NCI-H2107 treated with DMSO at 0.1 percent for 48 hours (cell line): ENCODE results near the gene HEATR3.
"Not testable (repeated sequence)": the region's sequence is repeated elsewhere in the genome, so short reads cannot be mapped to it uniquely, and the experiment has no call there.

ENCODE experiments used
- DNase-seq: peaks from one replicate; lab custom pipeline; 2025; ENCODE audit not compliant: unreplicated experiment; lab: John Stamatoyannopoulos, UW

The HEATR3 gene

DNA sequence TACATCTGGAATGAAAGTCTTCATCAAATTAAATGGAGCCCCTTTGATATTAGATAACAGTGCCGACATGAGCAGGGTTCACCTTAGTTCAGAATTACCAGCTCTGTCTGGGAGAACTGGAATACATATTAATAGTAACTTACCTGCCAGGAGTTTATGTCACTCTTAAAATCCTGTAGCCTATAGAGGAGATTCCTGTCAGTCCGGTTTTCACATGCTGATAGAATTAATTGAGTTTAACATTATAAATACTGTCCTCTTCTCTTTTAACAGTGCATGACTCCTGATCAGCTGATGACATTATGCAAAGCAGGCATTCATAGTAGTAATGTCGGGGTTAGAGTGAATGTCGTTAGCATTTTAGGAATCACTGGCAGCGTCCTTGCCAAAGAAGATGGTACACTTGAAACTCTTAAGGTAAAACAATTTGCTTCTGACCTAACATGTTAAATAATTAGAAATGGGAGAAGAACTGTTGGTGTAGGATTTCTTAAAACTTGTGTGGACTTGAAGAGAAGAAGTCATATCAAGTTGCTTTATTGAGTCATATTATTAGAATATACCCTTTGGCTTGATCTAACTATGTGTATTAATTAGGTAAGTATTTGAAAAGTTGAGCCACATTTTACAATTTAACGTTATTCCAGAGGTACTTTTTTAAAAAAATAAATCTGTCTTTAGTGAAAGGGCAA, 34.3 kb downstream of the HEATR3 start:
- DNase-seq = no peak

DNA sequence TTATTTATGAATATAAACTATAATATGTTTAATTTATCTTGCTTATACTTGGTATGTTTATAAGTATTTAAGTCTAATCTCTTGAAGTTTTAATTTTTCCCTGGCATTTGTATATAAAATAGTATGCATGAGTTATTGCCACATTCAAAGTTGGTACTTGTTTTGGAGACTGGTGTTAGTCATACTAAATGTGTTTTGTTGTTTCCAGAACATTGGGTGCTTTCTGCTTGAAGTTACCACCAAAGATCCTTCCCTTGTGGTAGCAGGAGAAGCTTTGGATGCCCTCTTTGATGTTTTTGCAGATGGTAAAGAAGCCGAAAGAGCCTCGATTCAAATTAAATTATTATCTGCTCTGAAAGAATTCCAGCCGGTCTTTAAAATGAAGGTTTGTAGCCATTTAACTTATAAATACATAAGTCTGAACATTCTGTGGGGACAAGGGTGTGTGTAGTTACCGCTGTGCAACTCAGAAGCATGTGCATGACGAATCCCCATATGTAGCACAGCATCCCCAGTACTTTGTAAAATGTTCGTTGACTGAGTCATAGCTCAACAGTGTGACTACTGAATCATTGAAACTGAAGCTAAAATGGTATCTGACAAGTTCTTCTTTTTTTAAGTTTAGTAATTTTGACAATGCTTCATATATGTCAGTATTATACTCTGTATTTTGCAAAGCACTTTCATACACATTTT, 36.4 kb downstream of the HEATR3 start:
- no peak for DNase-seq

- DNase-seq = no peak
Observed at GRCh38 chr16:50103764-50104163, 38.0 kb downstream of the HEATR3 start.

DNA sequence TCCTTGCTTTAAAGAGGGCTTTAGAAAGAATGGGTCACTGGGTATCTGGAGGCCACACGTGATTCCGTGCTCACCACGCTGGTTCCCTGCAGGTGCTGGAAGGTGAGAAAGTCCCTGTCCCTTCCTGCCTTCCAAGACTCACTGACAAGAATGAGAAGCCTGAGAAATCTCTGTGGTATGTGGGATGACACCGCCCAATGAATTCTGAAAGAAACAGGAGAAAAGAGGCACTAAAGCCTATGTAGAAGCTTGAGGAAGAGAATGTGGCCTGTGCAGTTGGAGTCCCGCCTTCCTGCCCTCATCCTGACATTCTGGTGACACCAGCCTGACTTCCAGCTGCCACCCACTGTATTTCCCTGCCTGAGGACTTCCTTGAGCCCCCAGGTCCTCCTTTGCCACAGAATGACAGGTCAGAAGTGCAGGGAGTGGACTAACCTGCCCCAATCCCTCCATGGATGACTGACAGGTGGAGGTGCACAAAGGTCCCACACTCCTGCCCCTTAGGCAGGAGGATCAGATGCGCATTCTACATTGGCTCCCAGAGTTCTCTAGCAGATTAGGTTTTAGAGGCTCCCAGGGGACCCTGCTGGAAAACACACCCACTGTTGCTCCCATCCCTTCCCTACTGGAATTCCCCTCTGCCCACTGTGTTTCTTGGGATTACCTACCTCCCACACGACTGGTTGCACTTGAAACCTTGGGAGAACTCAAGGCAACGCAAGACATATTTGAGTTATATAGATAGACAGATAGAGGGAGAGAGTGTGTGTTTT, 48.8 kb downstream of the HEATR3 start:
- DNase-seq = no peak

DNA sequence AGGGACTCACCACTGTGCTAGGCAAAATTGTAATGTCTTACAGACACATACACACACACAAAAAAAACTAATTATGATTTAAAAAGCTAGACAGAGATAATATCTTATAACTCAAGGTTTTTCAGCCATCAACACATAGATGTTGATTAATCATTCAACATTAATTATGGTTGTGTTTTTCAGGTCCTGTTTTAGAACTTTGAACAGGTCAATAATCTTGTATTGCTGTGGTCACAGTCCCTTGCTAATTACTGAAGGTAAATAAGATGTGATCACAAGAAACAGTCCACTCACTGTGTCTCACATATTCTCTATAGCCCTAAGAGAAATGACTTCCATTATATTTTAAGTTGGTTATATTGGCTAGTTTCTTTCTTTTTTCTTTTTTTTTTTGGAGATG, 54.9 kb downstream of the HEATR3 start:
- no peak for DNase-seq

DNA sequence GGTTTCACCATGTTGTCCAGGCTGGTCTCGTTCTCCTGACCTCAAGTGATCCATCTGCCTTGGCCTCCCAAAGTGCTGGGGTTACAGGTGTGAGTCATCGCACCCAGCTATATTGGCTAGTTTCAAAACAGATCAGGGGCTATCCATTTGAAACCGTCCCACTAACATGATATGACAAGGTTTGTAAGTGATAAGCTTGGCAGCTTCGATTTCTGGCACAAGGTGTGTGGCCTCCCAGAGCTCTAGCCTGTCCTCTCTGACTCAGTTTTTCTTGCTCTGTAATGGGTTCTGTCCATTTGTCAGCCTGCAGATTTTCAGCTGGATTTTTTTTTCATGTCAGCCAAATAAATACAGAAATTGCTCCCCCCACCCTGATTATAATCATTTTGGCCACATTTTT, 55.5 kb downstream of the HEATR3 start:
- DNase-seq = no peak

DNA sequence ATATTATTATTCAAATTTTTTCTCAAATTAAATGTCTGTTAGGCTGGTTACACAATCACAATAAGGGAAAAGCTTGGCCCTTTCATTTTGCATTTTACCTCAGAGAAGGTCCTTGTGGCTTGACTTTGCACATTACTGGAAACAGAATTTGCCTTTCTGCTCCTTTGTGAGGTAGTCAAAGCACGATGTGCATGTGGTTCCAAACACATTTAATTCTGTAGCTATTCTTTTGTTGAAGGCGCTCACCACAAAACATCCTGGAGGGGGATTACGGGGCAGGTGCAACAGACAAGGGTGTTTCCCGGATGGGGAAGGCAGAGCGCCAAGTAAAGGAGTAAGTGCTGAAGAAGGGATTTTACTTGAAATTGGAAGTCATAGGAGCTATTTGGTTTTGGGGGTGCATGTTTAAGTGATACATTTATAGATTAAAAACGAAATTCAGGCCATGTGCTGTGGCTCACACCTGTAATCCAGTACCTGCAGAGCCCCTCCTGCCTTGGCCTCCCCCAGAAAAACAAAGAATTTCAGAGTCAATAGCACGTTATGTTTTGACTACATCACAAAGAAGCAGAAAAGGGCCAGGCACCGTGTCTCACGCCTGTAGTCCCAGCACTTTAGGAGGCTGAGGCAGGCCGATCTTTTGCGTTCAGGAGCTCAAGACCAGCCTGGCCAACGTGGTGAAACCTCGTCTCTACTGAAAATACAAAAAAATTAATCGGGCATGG, 56.1 kb downstream of the HEATR3 start:
- peak; percentile 85 for DNase-seq

DNA sequence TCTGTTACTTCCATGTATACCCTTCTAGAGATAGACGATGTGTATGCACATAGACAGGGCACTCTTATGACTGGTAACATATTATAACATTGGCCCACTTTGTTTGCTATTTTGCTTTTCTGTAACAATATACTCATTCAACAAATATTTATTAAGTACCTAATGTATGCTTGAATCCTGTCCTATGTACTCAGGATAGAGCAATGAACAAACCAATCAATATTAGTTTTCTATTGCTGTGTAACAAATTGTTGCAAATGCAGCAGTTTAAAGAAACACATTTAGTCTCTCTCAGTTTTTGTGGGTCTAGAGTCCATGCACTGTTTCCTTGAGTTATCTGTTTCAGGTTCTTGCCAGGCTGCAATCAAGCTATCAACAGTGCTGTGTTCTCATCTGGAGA, 57.6 kb downstream of the HEATR3 start:
- no peak for DNase-seq

DNA sequence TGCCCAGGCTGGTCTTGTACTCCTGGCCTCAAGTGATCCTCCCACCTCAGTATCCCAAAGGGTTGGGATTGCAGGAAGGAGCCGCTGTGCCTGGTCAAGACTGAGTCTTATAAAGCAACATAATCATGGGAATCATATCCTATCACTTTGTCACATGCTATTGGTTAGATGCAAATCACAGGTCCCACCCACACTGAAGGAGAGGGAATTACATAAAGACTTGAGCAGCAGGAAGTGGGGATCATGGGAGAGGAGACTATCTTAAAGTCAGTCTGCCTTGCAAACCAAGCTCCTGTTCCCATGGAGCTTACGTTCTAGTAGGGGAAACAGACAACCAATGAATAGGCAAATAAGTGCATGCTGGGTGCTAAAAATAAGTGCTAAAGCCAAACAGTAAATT, 59.0 kb downstream of the HEATR3 start:
- no peak for DNase-seq

- DNase-seq = no peak
Observed at GRCh38 chr16:50126183-50126582, 60.4 kb downstream of the HEATR3 start.

- DNase-seq = not testable (repeated sequence)
Observed at GRCh38 chr16:50132571-50132970, 66.8 kb downstream of the HEATR3 start.

GRCh38 chr16:50133214-50133613, 67.4 kb downstream of the HEATR3 start:
- no peak for DNase-seq

- DNase-seq = no peak
Observed at GRCh38 chr16:50136399-50136798, 70.6 kb downstream of the HEATR3 start.

GRCh38 chr16:50137268-50137667, 71.5 kb downstream of the HEATR3 start:
- DNase-seq = no peak

DNA sequence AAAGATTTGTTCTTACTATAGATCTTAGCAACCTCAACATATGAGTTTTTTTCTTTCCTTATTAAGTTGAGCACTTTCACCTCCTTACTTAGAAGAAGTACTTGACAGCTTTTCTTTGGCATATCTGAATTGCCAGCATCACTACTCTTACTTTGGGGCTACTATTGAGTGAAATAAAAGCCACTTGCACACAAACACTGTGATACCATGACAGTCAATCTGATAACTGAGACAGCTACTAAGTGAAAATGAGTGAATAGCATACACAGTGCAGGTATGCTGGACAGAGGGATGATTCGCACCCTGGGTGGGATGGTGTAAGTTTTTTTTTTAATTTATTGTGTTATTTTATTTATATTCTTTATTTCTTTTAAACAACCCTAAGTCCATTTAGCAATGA, 73.8 kb downstream of the HEATR3 start:
- DNase-seq = no peak

GRCh38 chr16:50144211-50144610, 78.4 kb downstream of the HEATR3 start:
- DNase-seq = no peak

GRCh38 chr16:50146479-50147435, 81.0 kb downstream of the HEATR3 start:
- DNase-seq = no peak

DNA sequence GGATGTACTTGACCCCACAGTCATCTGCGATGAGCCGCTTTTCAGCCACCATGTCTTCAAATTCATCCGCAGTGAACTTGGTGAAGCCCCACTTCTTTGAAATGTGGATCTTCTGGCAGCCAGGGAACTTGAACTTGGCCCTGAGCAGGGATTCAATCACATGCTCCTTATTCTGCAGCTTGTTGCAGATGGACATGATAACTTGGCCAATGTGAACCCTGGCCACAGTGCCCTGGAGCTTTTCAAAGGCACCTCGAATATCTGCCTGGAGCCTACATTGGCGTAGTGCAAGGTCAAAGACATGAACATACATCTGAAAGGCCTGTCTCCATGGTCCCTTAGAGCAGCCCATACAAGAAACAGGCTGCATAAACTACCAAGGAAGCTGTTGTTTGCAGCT, 85.6 kb downstream of the HEATR3 start:
- no peak for DNase-seq

DNA sequence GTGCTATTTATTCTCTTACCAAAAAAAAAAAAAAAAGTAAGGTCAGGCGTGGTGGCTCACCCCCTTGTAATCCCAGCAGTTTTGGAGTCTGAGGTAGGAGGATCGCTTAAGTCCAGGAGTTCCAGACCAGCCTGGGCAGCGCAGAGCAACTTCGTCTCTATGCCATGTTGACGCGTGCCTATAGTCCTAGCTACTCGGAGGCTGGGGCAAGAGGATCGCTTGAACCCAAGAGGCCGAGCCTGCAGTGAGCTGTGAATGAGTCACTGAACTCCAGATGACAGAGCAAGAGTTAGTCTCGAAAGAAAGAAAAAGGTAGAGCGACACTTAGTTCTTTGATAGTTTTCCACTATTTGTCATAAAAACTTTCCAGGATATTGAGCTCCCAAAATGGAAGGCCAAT, 86.0 kb downstream of the HEATR3 start:
- DNase-seq = no peak

DNA sequence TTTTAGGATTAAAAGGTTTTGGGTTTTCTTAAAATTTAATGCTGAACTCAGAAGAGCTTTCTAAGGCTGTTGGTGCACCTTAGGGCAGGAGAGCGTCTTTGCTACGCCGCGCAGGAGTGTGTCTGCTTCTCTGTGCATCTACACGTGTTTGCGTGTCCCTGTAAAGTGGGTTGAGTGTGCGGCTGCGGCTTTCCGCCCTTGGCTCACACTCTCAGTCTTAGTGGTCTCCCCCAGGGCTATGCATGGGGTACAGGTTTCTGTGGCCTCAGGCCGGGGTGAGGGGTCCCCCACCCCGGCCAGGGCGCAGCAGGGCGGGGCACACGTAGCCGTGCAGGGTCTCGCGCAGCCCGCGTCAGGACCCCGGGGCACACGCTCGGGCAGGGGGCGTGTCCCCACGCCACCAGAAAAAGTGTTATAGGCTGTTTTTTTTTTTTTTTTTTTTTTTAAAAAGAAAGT, 86.6 kb downstream of the HEATR3 start:
- peak; percentile 28 for DNase-seq
